GM12878 (cell line): ENCODE results near the gene MYPN. TPM values are rescaled to one million over a fixed set of nuclear protein-coding genes. Genes with fewer than 3 reads are reported as not detected.

Experiments
- ATAC-seq: fragments of 200-7000 bp; cut with Tn5 transposase; 3 replicates; pipeline ENCODE4 v1.9.1; 2020; ENCODE audit warnings: mild to moderate bottlenecking, moderate library complexity
- BruUV-seq: library from RNA; stranded (reverse); fragments of 400-500 nt; replicated peaks from 2 replicates; lab custom pipeline; 2021; lab: Mats Ljungman, UMichigan
- CTCF ChIA-PET: fragments of 300-600 bp; sonication (Branson Sonifier 250); formaldehyde crosslinking; extraction: SDS; loops from one replicate; lab custom pipeline; 2021; ENCODE audit warnings: inconsistent platforms; lab: Yijun Ruan, JAX
- POLR2A ChIA-PET: fragments of 350-600 bp; formaldehyde crosslinking; extraction: SDS; loops from one replicate; lab custom pipeline; 2021; ENCODE audit warnings: inconsistent platforms; lab: Charles Lee
- RAD21 ChIA-PET: fragments of 300-600 bp; sonication (Branson Sonifier 250); formaldehyde crosslinking; loops from one replicate; lab custom pipeline; 2023; ENCODE audit warnings: antibody characterized with exemption; ENCODE audit not compliant: unreplicated experiment; lab: Charles Lee
- SMC1A ChIA-PET: fragments of 300-600 bp; sonication (Branson Sonifier 250); formaldehyde crosslinking; loops from one replicate; lab custom pipeline; 2023; ENCODE audit not compliant: unreplicated experiment, uncharacterized antibody; lab: Charles Lee
- DNase-seq: peaks from one replicate; pipeline ENCODE4 v3.0.0-alpha.2; 2011; ENCODE audit warnings: low read depth, low spot score
- FAIRE-seq: peaks from 3 replicates; lab custom pipeline; 2011; peaks lifted over from hg19 to GRCh38; lab: Jason Lieb, UNC
- H2AFZ ChIP-seq: 2 replicates; pipeline ENCODE4 v1.6.0; 2011; ENCODE audit warnings: low read depth, low read length, control low read depth; ENCODE audit not compliant: control insufficient read depth
- H3K27ac ChIP-seq: 2 replicates; pipeline ENCODE4 v1.5.1; 2011; ENCODE audit warnings: control low read depth; ENCODE audit not compliant: control insufficient read depth, insufficient read depth
- H3K27me3 ChIP-seq, 2 experiments: replicated peaks in 1 of 2; 2 replicates each; pipeline versions ENCODE4 v1.6.0 to v1.6.1; 2011; ENCODE audit warnings: low read length in 1 of 2; ENCODE audit not compliant: control insufficient read depth in 2 of 2, insufficient read depth in 2 of 2
- H3K36me3 ChIP-seq, 2 experiments: 2 replicates each; pipeline ENCODE4 v1.5.1; 2011; ENCODE audit warnings: low read length in 1 of 2; ENCODE audit not compliant: control insufficient read depth in 2 of 2, insufficient read depth in 2 of 2
- H3K4me1 ChIP-seq: 2 replicates; pipeline ENCODE4 v1.6.1; 2011; ENCODE audit warnings: mild to moderate bottlenecking, low read length, moderate library complexity, mixed read lengths; ENCODE audit not compliant: control insufficient read depth, insufficient read depth
- H3K4me2 ChIP-seq: 2 replicates; pipeline ENCODE4 v1.6.0; 2011; ENCODE audit warnings: control low read depth; ENCODE audit not compliant: control insufficient read depth, insufficient read depth
- H3K4me3 ChIP-seq: fragments of 200-600 bp; sonication (generic); 2 replicates; pipeline ENCODE4 v1.5.1; 2016
- H3K79me2 ChIP-seq: 2 replicates; pipeline ENCODE4 v1.6.0; 2011; ENCODE audit warnings: low read length; ENCODE audit not compliant: control insufficient read depth, insufficient read depth
- H3K9ac ChIP-seq: 2 replicates; pipeline ENCODE4 v1.8.0; 2011; ENCODE audit warnings: low read length, control low read depth, mixed read lengths; ENCODE audit not compliant: control insufficient read depth, insufficient read depth
- H3K9me3 ChIP-seq: replicated peaks from 3 replicates; pipeline ENCODE4 v1.5.1; 2011; ENCODE audit warnings: mild to moderate bottlenecking, low read length; ENCODE audit not compliant: control insufficient read depth, insufficient read depth
- H4K20me1 ChIP-seq: 2 replicates; pipeline ENCODE4 v1.6.0; 2011; ENCODE audit not compliant: control insufficient read depth, insufficient read depth
- CHD4 ChIP-seq: fragments of 200-600 bp; sonication (generic); IDR thresholded peaks from 2 replicates; pipeline ENCODE4 v1.6.1; 2016; ENCODE audit warnings: mild to moderate bottlenecking
- CTCF ChIP-seq, 3 experiments: IDR thresholded peaks in 2 of 3; conservative IDR thresholded peaks in 1 of 3; 2 replicates each; pipeline ENCODE4 v1.5.1; 2011; ENCODE audit warnings: low read depth in 3 of 3, low read length in 3 of 3, mild to moderate bottlenecking in 3 of 3, control low read depth in 2 of 3, moderate library complexity in 2 of 3, inconsistent platforms in 1 of 3, mixed read lengths in 1 of 3; ENCODE audit not compliant: control insufficient read depth in 2 of 3, insufficient read depth in 1 of 3; ENCODE audit errors: extremely low read depth in 1 of 3
- GABPA ChIP-seq: IDR thresholded peaks from 2 replicates; pipeline ENCODE4 v1.6.1; 2014; ENCODE audit warnings: antibody characterized with exemption, low read depth, mild to moderate bottlenecking, inconsistent platforms
- PBX3 ChIP-seq: IDR thresholded peaks from 2 replicates; pipeline ENCODE4 v1.6.1; 2011; ENCODE audit warnings: mild to moderate bottlenecking, low read depth, low read length, moderate library complexity; ENCODE audit not compliant: insufficient replicate concordance
- POLR2AphosphoS5 ChIP-seq: IDR thresholded peaks from 2 replicates; pipeline ENCODE4 v1.6.1; 2011; ENCODE audit warnings: mild to moderate bottlenecking, low read length, inconsistent platforms
- ZBTB11 ChIP-seq: fragments of 450-650 bp; formaldehyde crosslinking; IDR thresholded peaks from 2 replicates; pipeline ENCODE4 v1.5.0; 2022; ENCODE audit warnings: mild to moderate bottlenecking, missing genetic modification characterization
- WGBS: methylation state at CpG from one replicate; pipeline ENCODE4 v1.1.6; 2016; ENCODE audit warnings: low lambda C conversion rate; ENCODE audit not compliant: insufficient replicate concordance, insufficient coverage; ENCODE audit errors: missing lambda C conversion rate; 5-methylcytosine and 5-hydroxymethylcytosine counted together
- in situ Hi-C: fragments of 300-500 bp; cut with MboI; formaldehyde crosslinking; loops from 9 replicates; pipeline ENCODE4 v1.14.3; 2018; ENCODE audit warnings: mixed read lengths
- intact Hi-C: fragments of 100-400 bp; cut with micrococcal nuclease; formaldehyde crosslinking; loops from one replicate; pipeline ENCODE4 v1.14.2; 2022; ENCODE audit not compliant: unreplicated experiment
- polyA plus RNA-seq, 11 experiments: library from polyadenylated mRNA; depleted of rRNA in 4 of 11; unstranded in 6 of 11; stranded (reverse) in 5 of 11; fragments of >200 nt; fragmentation: Nextera tagmentation in 4 of 11; fragmentation: Illumina TruSeq in 1 of 11; extraction: Ambion mirVana in 4 of 11; extraction: Trizol in 1 of 11; gene quantifications; 1 replicate in 1 of 11; 2 replicates in 10 of 11; pipeline versions ENCODE4 v1.2.1 to v1.2.3, GENCODE V29; 2011 to 2016; ENCODE audit warnings: inconsistent platforms in 2 of 11, missing spikeins in 2 of 11, low read depth in 1 of 11
- total RNA-seq, 4 experiments: library from RNA; depleted of rRNA in 3 of 4; stranded (reverse); fragments of >200 nt in 3 of 4; fragmentation: Illumina TruSeq in 1 of 4; extraction: Trizol in 1 of 4; gene quantifications; 2 replicates each; pipeline versions ENCODE4 v1.2.1 to v1.2.3, GENCODE V29; 2013 to 2021

Gene MYPN
- total and polyA plus RNA-seq, 10 of the 15 experiments (the other 5 are each of a cell fraction or from before 2014, with no cell fraction given), result 0.01 to 0.02 TPM; not detected in 8

- 70% methylated on average over 3 of the region's 3 CpGs for WGBS
These were observed 2.6 kb upstream of the MYPN start for GRCh38 chr10:68106656-68107055.

More at GRCh38 chr10:68106656-68107055, 2.6 kb upstream of the MYPN start:
- no peak overlapping the region for H3K9ac ChIP-seq
- ATAC-seq (no peak), FAIRE-seq (no peak), DNase-seq (no peak)
- ChIA-PET SMC1A (interaction anchor here (0.7 kb wide), 1 partner anchor 41 kb away, joined by 3 read pairs; no protein-coding TSS in a partner anchor), CTCF (interaction anchor here (0.6 kb wide), 1 partner anchor 110 kb away, joined by 3 read pairs; no protein-coding TSS in a partner anchor), RAD21 (interaction anchor here (0.6 to 0.7 kb wide), 2 partner anchors 411 to 1019 kb away, joined by 3 read pairs; partner anchors contain the start of gene CTNNA3), POLR2A (no interaction called here)
- H2AFZ ChIP-seq, result no peak overlapping the region
- no peaks in the 10 kb centered on the region for H3K79me2 ChIP-seq
- H3K4me2 ChIP-seq, result no peak overlapping the region
- intact Hi-C loops, result loop anchor here (1.0 kb wide), 1 partner anchor 47 kb away; no protein-coding TSS in a partner anchor
- no peaks in the 10 kb centered on the region for H3K9me3 ChIP-seq
- no peak overlapping the region for H3K4me3 ChIP-seq
- no peaks in the 10 kb centered on the region for H3K4me1 ChIP-seq
- H3K27me3 ChIP-seq, result no peaks in the 10 kb centered on the region
- no peaks in the 10 kb centered on the region for H4K20me1 ChIP-seq
- in situ Hi-C loops, result no loop called here
- H3K36me3 ChIP-seq, result no peaks in the 10 kb centered on the region
- H3K27ac ChIP-seq, result no peak overlapping the region
- no peak for TF ChIP-seq CHD4
- no peak for TF ChIP-seq POLR2AphosphoS5
- TF ChIP-seq CTCF (IDR thresholded peaks at IDR 0.05 in 2 of 3, conservative IDR thresholded peaks at IDR 0.05 in 1 of 3; ENCODE audit: control insufficient read depth in 2 of 3, extremely low read depth in 1 of 3, insufficient read depth in 1 of 3, low read depth in 3 of 3, low read length in 3 of 3), result no peak
- TF ChIP-seq GABPA, result no peak
- no peak for TF ChIP-seq PBX3
- TF ChIP-seq ZBTB11, result no peak
- BruUV-seq, result no TSS peak
